Suprapubic skin (tissue), 4 donors: Measurements from ENCODE around the gene RPGRIP1L. TPM values are rescaled to one million over a fixed set of nuclear protein-coding genes. Genes with fewer than 3 reads are reported as not detected.

ENCODE experiments used
- DNase-seq, 2 donors: peaks; one replicate each; pipeline ENCODE4 v3.0.0-alpha.2; 2019; ENCODE audit warnings: low spot score in 2 of 2
- H3K27ac ChIP-seq: fragments of 200-600 bp; sonication (generic); one replicate; pipeline ENCODE4 v1.5.1; 2019
- H3K27me3 ChIP-seq: fragments of 200-600 bp; sonication (generic); one replicate; pipeline ENCODE4 v1.5.1; 2019
- H3K36me3 ChIP-seq: fragments of 200-600 bp; sonication (generic); one replicate; pipeline ENCODE4 v1.5.1; 2019
- H3K4me1 ChIP-seq: fragments of 200-600 bp; sonication (generic); one replicate; pipeline ENCODE4 v1.5.1; 2019
- H3K4me3 ChIP-seq: fragments of 200-600 bp; sonication (generic); one replicate; pipeline ENCODE4 v1.5.1; 2019; ENCODE audit warnings: mild to moderate bottlenecking
- H3K9me3 ChIP-seq: fragments of 200-600 bp; sonication (generic); one replicate; pipeline ENCODE4 v1.5.1; 2019
- EP300 ChIP-seq: sonication (generic); formaldehyde crosslinking; IDR thresholded peaks from one replicate; pipeline ENCODE4 v1.6.1; 2017; ENCODE audit warnings: antibody characterized with exemption
- POLR2A ChIP-seq, 2 donors: fragments of 450-650 bp; IDR thresholded peaks; one replicate each; pipeline ENCODE4 v1.6.1; 2017; ENCODE audit warnings: antibody characterized with exemption in 2 of 2, mild to moderate bottlenecking in 2 of 2, moderate library complexity in 2 of 2
- POLR2AphosphoS5 ChIP-seq, 3 donors: sonication (generic); formaldehyde crosslinking; IDR thresholded peaks; one replicate each; pipeline ENCODE4 v1.6.1; 2017; ENCODE audit warnings: antibody characterized with exemption in 3 of 3
- WGBS: methylation state at CpG from one replicate; pipeline ENCODE4 v1.1.5; 2018; 5-methylcytosine and 5-hydroxymethylcytosine counted together
- total RNA-seq, 4 donors: library from RNA; depleted of rRNA; stranded (reverse); fragments of >200 nt; gene quantifications; one replicate each; pipeline ENCODE4 v1.1.0, GENCODE V29; 2016
- TF ChIP-seq, protein P1 (sequence below), 2 donors: fragments of 200-600 bp in 1 of 2; fragments of 450-650 bp in 1 of 2; sonication (generic) in 1 of 2; IDR thresholded peaks; one replicate each; pipeline ENCODE4 v1.5.1; 2016 to 2019; ENCODE audit warnings: antibody characterized with exemption in 2 of 2, mild to moderate bottlenecking in 1 of 2, moderate library complexity in 1 of 2

The RPGRIP1L gene
- total RNA-seq, 4 donors from 2014 or later, result 2.4 to 7.2 (median 3.8) TPM

GRCh38 chr16:53664724-53665345, 38.8 kb downstream of the RPGRIP1L start:
- no peaks in the 10 kb centered on the region for H3K36me3 ChIP-seq
- no peak for TF ChIP-seq POLR2AphosphoS5 (IDR thresholded peaks at IDR 0.05)
- TF ChIP-seq, protein P1, sequence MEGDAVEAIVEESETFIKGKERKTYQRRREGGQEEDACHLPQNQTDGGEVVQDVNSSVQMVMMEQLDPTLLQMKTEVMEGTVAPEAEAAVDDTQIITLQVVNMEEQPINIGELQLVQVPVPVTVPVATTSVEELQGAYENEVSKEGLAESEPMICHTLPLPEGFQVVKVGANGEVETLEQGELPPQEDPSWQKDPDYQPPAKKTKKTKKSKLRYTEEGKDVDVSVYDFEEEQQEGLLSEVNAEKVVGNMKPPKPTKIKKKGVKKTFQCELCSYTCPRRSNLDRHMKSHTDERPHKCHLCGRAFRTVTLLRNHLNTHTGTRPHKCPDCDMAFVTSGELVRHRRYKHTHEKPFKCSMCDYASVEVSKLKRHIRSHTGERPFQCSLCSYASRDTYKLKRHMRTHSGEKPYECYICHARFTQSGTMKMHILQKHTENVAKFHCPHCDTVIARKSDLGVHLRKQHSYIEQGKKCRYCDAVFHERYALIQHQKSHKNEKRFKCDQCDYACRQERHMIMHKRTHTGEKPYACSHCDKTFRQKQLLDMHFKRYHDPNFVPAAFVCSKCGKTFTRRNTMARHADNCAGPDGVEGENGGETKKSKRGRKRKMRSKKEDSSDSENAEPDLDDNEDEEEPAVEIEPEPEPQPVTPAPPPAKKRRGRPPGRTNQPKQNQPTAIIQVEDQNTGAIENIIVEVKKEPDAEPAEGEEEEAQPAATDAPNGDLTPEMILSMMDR (IDR thresholded peaks at IDR 0.05), result no peak
- no peak for TF ChIP-seq EP300
- no peak for TF ChIP-seq POLR2A (IDR thresholded peaks at IDR 0.05)
- H3K4me3 ChIP-seq, result peak overlapping the region; percentile 2
- peak in 1 of 2 donors; percentile 70 for DNase-seq
- no peaks in the 10 kb centered on the region for H3K9me3 ChIP-seq
- WGBS, result 48% methylated on average over 7 of the region's 7 CpGs
- H3K4me1 ChIP-seq, result no peaks in the 10 kb centered on the region
- H3K27me3 ChIP-seq, result no peaks in the 10 kb centered on the region
- H3K27ac ChIP-seq, result peak overlapping the region; percentile 18

- no peak for TF ChIP-seq POLR2A (IDR thresholded peaks at IDR 0.05)
- no peak for TF ChIP-seq POLR2AphosphoS5 (IDR thresholded peaks at IDR 0.05)
- TF ChIP-seq, protein P1 (IDR thresholded peaks at IDR 0.05), result no peak
- no peak for TF ChIP-seq EP300
- WGBS, result 78% methylated on average over 1 of the region's 1 CpG
- no peaks in the 10 kb centered on the region for H3K4me1 ChIP-seq
- H3K27ac ChIP-seq, result no peak overlapping the region
- no peaks in the 10 kb centered on the region for H3K27me3 ChIP-seq
- no peaks in the 10 kb centered on the region for H3K36me3 ChIP-seq
- H3K4me3 ChIP-seq, result no peak overlapping the region
- no peak for DNase-seq
- H3K9me3 ChIP-seq, result no peaks in the 10 kb centered on the region
Observed at GRCh38 chr16:53662072-53662471, 41.6 kb downstream of the RPGRIP1L start.

- Histone ChIP-seq H3K4me1 (no peaks in the 10 kb centered on the region), H3K36me3 (peaks cover 8% of the 10 kb centered on the region), H3K9me3 (no peaks in the 10 kb centered on the region), H3K4me3 (no peak overlapping the region), H3K27ac (no peak overlapping the region), H3K27me3 (no peaks in the 10 kb centered on the region)
- WGBS, result 83% methylated on average over 2 of the region's 2 CpGs
- TF ChIP-seq POLR2A (IDR thresholded peaks at IDR 0.05), result no peak
- TF ChIP-seq, protein P1 (IDR thresholded peaks at IDR 0.05), result no peak
- TF ChIP-seq EP300, result no peak
- TF ChIP-seq POLR2AphosphoS5 (IDR thresholded peaks at IDR 0.05), result no peak
- no peak for DNase-seq
Observed at GRCh38 chr16:53654946-53655345, 48.7 kb downstream of the RPGRIP1L start.

DNA sequence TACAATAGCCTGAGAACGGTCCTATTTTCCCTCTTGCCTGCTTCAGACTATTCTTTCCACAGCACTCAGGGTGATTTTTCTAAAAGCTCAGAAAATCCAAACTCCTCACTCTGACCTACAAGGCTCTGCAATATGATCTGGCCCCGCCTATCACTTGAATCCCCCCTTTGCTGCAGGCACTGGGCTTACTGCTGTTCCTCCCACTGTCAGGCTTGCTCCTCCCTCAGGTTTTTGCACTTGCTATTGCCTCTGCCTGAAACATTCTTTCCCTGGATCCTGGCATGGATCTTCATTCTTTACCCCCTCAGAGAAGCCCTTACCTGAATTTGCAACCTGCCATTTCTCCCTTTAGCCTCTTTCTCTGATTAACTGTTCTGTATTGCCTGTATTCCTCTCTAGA, 52.3 kb downstream of the RPGRIP1L start:
- TF ChIP-seq EP300 (no peak), POLR2A (IDR thresholded peaks at IDR 0.05) (no peak)
- TF ChIP-seq, protein P1 (IDR thresholded peaks at IDR 0.05), result no peak
- H3K4me1 ChIP-seq, result no peaks in the 10 kb centered on the region
- H3K9me3 ChIP-seq, result no peaks in the 10 kb centered on the region
- H3K36me3 ChIP-seq, result peaks cover 8% of the 10 kb centered on the region
- 98% methylated on average over 2 of the region's 2 CpGs for WGBS
- no peak overlapping the region for H3K27ac ChIP-seq
- no peak for DNase-seq
- no peak overlapping the region for H3K4me3 ChIP-seq
- H3K27me3 ChIP-seq, result no peaks in the 10 kb centered on the region

DNA sequence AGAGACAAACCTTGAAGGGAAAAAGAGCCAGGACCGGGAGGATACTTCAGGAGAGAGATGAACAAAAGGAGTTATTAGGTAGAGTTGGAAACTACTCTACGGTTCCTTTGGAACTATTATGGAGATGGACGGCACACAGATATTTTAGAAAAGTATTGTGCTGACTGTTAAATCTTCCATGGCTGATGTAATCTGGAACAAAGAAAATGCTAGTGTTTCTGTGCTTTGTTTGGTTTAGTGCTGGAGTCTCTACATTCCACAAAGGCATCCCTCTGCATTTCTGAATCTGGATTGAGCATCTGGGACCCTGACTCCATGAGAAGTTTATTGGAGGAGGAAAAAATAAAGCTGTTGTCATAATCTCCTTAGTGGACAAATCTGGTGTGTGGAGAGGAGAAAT, 57.2 kb downstream of the RPGRIP1L start:
- DNase-seq, result no peak
- Histone ChIP-seq H3K4me3 (no peak overlapping the region), H3K9me3 (peaks cover 4% of the 10 kb centered on the region), H3K27me3 (no peaks in the 10 kb centered on the region), H3K36me3 (no peaks in the 10 kb centered on the region), H3K4me1 (no peaks in the 10 kb centered on the region), H3K27ac (no peak overlapping the region)
- 76% methylated on average over 3 of the region's 3 CpGs for WGBS
- no peak for TF ChIP-seq POLR2AphosphoS5 (IDR thresholded peaks at IDR 0.05)
- TF ChIP-seq POLR2A (IDR thresholded peaks at IDR 0.05), result no peak
- TF ChIP-seq, protein P1 (IDR thresholded peaks at IDR 0.05), result no peak
- TF ChIP-seq EP300, result no peak
